B cell (primary cell): ENCODE measurements around the gene KIAA1614.

Experiments
- EZH2 ChIP-seq: IDR thresholded peaks from 2 replicates; pipeline ENCODE4 v1.6.1; 2012; ENCODE audit warnings: borderline replicate concordance, low read depth, mild to moderate bottlenecking, moderate library complexity, low read length; ENCODE audit not compliant: insufficient read depth, poor library complexity, severe bottlenecking
- TF ChIP-seq, protein P1 (sequence below): fragments of 200-600 bp; IDR thresholded peaks from one replicate; pipeline ENCODE4 v1.8.0; 2022; ENCODE audit warnings: antibody characterized with exemption, mild to moderate bottlenecking

DNA sequence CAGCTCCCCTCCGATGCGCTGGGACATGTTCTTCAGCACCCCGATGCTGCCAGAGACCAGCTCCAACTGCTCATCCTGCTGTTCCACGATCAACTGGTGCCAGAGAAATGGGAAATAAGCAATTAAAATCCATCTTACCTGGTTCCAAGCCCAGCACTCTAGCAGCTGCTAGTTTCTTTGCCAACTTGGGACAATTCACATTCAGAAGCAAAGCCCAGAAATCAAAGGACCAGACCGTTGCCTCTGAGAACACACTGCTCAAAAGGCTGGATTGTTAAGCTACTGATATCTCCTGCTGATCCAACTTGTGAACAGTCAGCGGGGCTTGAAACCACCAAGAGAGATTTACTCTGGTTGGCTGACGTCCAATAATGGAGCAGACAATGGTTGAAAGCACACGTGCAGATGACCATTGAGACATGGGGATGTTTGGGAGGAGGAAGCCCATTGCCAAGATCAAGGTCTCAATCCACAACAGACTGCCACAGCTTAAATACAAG, 75.6 kb downstream of the KIAA1614 start:
- TF ChIP-seq, protein P1, sequence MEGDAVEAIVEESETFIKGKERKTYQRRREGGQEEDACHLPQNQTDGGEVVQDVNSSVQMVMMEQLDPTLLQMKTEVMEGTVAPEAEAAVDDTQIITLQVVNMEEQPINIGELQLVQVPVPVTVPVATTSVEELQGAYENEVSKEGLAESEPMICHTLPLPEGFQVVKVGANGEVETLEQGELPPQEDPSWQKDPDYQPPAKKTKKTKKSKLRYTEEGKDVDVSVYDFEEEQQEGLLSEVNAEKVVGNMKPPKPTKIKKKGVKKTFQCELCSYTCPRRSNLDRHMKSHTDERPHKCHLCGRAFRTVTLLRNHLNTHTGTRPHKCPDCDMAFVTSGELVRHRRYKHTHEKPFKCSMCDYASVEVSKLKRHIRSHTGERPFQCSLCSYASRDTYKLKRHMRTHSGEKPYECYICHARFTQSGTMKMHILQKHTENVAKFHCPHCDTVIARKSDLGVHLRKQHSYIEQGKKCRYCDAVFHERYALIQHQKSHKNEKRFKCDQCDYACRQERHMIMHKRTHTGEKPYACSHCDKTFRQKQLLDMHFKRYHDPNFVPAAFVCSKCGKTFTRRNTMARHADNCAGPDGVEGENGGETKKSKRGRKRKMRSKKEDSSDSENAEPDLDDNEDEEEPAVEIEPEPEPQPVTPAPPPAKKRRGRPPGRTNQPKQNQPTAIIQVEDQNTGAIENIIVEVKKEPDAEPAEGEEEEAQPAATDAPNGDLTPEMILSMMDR, result no peak
- no peak for TF ChIP-seq EZH2
